NCI-H748 (cell line): Measurements from ENCODE around the gene STK38L.

Experiments
- DNase-seq: peaks from one replicate; lab custom pipeline; 2025; ENCODE audit not compliant: unreplicated experiment; lab: John Stamatoyannopoulos, UW

Gene STK38L

GRCh38 chr12:27309995-27310315 lies 65.9 kb downstream of the STK38L start:
- no peak for DNase-seq

DNA sequence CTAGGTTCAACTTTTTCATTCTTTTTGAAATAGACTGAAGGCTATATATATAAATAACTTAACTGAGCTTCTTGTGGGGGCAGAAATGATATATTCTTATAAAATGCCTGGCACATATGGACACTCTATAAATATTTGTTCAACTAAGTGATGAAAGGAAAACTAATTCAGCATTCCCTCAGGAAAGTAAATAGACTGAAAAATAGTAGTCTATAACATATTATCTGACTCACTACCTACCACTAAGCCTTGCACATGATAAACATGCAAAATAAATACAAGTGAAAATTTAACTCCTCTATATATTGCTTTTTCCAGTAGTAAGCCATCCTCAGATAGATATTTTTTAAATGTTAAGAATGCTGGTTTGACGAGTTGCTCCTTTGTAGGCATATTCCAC lies 72.9 kb downstream of the STK38L start:
- no peak for DNase-seq

GRCh38 chr12:27319409-27319808 lies 75.3 kb downstream of the STK38L start:
- DNase-seq = no peak

DNA sequence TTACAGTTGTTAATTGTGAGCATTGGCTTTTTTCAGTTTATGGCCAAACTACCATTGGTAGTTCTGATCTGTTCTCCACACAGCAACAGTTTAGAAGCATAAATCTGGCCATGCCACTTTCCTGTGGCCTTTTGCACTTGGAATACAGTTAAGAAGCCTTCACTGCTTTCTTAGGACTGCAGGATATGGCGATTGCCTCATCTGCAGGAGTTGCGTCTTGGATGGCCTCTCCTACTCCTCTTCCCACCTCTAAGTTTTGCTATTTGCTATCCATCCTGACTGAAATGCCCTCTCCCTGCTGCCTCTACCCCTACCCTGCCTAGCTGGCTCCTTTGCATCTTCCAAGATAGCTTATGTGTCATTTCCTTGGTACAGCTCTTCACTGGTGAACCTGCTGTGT lies 75.8 kb downstream of the STK38L start:
- no peak for DNase-seq

- DNase-seq = no peak
Measured at GRCh38 chr12:27324530-27324929, 80.4 kb downstream of the STK38L start.

GRCh38 chr12:27330846-27331245 lies 86.8 kb downstream of the STK38L start:
- no peak for DNase-seq

- no peak for DNase-seq
Measured at GRCh38 chr12:27331291-27331926, 87.3 kb downstream of the STK38L start.

DNA sequence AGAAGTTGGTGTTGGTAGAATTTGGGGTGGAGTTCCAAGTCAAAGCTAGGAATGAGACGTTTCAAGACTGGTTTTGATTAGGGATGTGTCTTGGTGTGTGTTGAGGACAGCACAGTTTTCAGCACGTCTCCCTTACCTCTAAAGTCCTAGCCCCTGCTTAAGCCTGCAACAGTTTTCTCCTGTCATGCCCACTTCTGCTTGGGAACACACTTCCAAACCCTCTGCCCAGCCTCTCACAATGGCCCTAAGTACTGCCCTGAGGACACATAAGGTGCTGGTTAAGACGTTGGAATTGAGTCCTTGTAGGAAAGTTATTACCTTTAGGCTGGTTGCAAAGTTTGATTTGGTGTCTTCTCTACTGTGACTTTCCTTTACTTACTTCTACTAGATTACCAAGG lies 87.8 kb downstream of the STK38L start:
- DNase-seq = no peak

DNA sequence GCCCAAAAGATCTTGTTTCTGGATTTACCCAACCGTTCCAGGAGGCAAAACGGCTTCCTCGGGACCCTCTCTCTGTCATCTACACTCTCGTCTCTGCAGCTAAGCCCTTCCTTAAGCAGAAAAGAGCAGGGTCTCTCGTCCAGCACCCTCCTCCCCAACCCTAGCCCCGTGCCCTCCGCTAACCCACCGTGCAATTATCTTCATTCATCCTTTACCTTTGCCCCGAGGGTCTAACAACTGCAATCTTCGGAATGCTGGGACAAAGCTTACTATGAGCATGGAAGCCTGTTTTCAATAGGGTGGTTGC lies 88.3 kb downstream of the STK38L start:
- DNase-seq = no peak

DNA sequence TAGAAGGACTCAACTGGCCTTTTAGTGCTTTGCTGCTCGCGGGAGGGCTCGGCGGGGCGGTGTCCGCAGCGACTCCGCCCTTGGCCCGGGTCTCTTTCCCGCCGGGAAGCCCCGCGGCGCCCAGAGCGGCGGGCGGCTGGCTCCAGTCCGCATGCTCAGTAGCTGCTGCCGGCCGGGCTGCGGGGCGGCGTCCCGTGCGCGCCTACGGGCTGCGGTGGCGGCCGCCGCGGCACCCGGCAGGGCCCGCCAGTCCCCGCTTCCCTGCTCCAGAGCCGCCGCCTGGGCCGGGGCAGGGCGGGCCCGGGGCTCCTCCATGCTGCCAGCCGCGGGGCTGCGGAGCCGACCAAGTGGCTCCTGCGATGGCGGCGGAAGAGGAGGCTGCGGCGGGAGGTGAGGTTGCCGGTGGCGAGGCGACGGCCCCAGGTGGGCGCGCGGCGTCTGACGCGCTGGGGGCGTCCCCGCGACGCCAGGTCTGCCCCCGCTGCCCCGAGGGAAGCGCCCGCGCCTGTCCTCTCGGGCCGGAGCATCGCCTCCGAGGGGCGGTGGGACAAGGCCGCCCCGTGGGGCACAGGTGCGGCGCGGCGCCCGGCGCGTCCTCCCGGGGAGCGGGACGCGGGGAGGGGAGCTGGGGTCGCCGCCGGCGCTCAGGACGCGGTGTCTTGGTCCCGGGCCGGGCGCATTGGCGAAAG lies 88.8 kb downstream of the STK38L start, which contains the start of gene BMAL2:
TSS of gene BMAL2 (plus strand) at position 123 of the 689 bp plus-strand sequence. CDS start at position 360, 237 bp downstream.
- DNase-seq = peak; percentile 69

GRCh38 chr12:27333403-27334009 lies 89.4 kb downstream of the STK38L start:
- peak; percentile 47 for DNase-seq

DNA sequence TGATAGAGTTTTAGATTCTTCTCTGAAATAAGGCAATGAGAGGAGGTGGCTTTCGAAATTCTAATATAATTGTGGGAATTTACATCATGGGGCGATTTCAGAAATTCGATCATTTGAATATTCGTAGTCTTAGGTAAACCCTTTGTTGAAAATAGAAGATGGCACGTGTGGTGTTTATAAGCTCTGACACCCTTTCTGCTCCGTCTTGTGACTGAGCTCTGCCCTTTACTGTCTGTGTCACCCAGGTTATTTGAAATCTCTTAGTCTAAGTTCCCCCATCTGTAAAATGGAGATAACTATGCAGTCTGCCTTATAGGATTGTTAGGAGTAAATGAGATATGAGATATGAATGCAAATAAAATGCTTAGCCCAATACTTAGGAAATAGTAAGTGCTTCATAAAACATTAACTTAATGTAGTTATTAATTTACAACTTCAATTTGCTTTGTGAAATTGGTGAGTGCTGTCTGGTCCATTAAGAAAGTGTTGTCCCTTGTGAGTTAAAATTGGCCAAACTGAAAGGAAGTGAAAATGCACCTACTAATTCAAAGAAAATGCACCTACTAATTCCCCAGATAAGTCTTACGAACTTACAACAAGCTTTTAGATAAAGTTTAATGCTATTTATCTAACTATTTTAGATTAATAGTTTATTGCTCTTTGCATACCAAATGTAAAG lies 90.1 kb downstream of the STK38L start:
- no peak for DNase-seq

- DNase-seq = no peak
Measured at GRCh38 chr12:27334721-27335082, 90.6 kb downstream of the STK38L start.

- DNase-seq = no peak
Measured at GRCh38 chr12:27335364-27336281, 91.5 kb downstream of the STK38L start.

DNA sequence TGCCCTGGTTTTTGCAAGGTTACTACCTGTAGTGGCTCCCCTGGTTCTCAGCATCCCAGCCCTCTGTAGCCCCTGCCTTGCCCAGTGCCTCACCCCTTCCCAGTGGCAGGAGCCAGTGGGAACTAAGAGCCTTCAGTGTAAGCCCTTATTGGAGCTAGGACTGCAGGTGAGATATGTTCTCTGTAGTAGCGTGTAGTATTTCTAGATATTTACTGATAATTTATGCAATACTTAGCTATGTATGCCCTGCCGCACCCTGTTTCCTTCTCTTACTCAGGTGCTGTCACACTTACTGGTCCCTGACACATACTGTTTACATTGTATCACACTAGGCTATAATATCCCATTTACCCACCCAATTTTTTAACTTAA lies 92.2 kb downstream of the STK38L start:
- no peak for DNase-seq

DNA sequence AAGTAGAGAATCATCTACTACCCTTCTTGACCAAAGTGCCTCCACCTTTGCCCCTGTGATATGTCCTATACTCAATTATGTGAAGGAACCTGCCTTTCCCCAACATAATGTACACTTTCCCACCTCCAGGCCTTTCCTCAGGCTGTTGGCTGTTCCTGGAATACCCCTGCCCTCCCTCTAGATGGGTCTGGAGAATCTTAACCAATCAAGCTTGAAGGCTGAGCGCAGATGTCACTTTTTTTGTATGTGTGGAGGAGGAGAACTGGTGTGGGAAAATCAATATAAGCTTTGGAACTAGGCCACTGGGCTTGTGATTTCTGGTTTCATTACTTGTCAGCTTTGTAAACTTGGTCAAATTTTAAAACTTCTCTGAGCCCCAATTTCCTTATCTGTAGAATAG lies 93.3 kb downstream of the STK38L start:
- no peak for DNase-seq

DNA sequence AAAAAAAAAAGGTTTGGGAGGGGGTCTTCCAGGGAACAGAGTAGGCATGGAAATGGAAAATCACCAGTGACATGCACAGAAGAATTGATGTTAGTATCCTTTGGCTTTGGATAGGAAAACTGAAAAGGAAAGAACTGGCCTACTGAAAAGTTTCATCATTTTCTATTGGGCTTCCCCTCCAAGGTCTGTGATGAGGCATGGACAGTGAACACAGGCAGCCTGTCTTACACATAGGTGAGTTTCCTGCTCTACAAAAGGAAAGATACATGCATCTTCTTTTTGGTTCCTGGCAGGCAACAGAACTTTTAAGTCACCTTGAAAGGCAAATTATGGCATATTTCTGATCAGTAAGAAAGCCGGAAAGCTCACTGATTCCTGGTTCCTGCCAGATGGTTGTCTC lies 94.4 kb downstream of the STK38L start:
- no peak for DNase-seq

DNA sequence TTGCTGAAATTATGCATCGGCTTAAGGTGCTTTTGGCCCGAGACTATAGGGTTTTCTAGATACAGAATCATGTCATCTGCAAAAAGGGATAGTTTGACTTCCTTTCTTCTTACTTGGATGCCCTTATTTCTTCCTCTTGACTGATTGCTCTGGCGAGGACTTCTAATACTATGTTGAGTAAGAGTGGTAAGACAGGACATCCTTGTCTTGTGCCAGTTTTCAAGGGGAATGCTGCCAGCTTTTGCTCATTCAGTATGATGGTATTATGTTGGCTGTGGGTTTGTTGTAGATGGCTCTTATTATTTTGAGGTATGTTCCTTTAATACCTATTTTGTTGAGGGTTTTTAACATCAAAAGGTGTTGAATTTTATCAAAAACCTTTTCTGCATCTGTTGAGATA lies 96.9 kb downstream of the STK38L start:
- DNase-seq = no peak

DNA sequence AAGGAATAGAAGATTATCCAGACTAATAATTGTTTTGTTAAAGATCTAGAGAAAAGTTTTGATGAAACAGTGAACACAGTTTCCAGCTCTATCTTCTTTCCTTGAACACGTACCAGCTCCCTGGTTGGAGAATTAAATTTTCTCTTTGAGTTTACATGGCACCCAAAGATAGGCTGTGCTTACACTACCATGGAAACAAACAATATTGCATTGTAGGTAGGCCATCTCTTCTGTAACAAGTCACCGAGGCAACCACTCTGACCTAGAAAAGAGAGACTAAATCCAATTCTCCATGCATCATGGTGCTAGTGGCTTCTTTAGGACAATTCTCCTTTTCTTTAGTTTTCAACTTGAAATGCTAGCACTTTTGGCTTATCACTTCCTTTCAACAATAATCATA lies 98.5 kb downstream of the STK38L start:
- no peak for DNase-seq

GRCh38 chr12:27343255-27344000 lies 99.3 kb downstream of the STK38L start:
- no peak for DNase-seq

DNA sequence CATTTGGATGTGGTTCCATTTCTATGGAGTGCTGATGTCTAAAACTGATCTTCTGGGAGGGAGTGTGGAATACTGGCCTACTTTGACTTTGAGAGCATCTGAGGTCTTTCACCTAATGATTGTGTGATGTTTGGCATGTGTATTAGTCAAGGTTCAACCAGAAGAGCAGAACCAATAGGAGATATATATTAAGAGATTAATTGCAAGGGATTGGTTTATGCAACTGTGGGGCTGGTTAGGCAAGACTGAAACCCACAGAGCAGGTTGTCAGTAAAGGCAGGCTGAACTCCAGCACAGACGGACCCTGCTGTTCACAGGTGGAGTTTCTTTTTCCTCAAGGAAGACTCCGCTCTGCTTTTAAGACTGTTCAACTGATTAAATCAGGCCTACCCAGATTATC lies 100.2 kb downstream of the STK38L start:
- DNase-seq = no peak
